Activated T-cell treated with anti-CD3 and anti-CD28 coated beads, Interleukin-2, amount 50 U/mL, for 4 hours (primary cell): ENCODE data around the gene GFI1. TPM values are rescaled to one million over a fixed set of nuclear protein-coding genes. Genes with fewer than 3 reads are reported as not detected.
"Not testable (repeated sequence)": the region's sequence is repeated elsewhere in the genome, so short reads cannot be mapped to it uniquely, and the experiment has no call there.

Experiments
- ATAC-seq, 2 donors: fragments of 200-7000 bp; cut with Tn5 transposase; one replicate each; pipeline ENCODE4 v1.10.0; 2021
- DNase-seq: peaks from one replicate; pipeline ENCODE4 v3.0.0-alpha.2; 2020
- H3K27me3 Mint-ChIP-seq: one replicate; pipeline ENCODE4 v1.8.0; 2021; ENCODE audit warnings: low read depth, mixed read lengths
- H3K36me3 Mint-ChIP-seq: one replicate; pipeline ENCODE4 v1.8.0; 2022; ENCODE audit warnings: mixed read lengths; ENCODE audit not compliant: insufficient read depth
- H3K4me1 Mint-ChIP-seq: one replicate; pipeline ENCODE4 v1.8.0; 2021; ENCODE audit warnings: low read depth, mixed read lengths
- H3K4me3 Mint-ChIP-seq: one replicate; pipeline ENCODE4 v1.8.0; 2021; ENCODE audit warnings: mild to moderate bottlenecking, moderate library complexity, mixed read lengths
- H3K9me3 Mint-ChIP-seq: one replicate; pipeline ENCODE4 v1.8.0; 2021; ENCODE audit warnings: mixed read lengths
- total RNA-seq, 3 donors: library from RNA; stranded (reverse); gene quantifications; one replicate each; pipeline ENCODE4 v1.2.1, GENCODE V29; 2021

The GFI1 gene
- total RNA-seq: 100 to 1,000 TPM in 2 of 3 donors, 10 to 100 TPM in 1; 99.4 to 136 (median 115) TPM

- H3K27me3 Mint-ChIP-seq: no peaks in the 10 kb centered on the region
- peak within 1 kb of the TSS; percentile 90 for H3K4me3 Mint-ChIP-seq
- H3K4me1 Mint-ChIP-seq: peaks cover 32% of the 10 kb centered on the region
- ATAC-seq (peak; percentile 38 to 44), DNase-seq (peak; percentile 70)
- H3K36me3 Mint-ChIP-seq: peaks cover 13% of the 10 kb centered on the region
- H3K9me3 Mint-ChIP-seq: no peaks in the 10 kb centered on the region
Observed at GRCh38 chr1:92486251-92487077, at the start of gene GFI1. TSS of gene GFI1 (minus strand) at chr1:92486925. CDS start at chr1:92483487, 3,438 bp downstream.

- peaks cover 28% of the 10 kb centered on the region for H3K36me3 Mint-ChIP-seq
- ATAC-seq, H3K9me3 Mint-ChIP-seq, H3K27me3 Mint-ChIP-seq, DNase-seq: not testable (repeated sequence)
- H3K4me3 Mint-ChIP-seq: peak overlapping the region; percentile 54
- peaks cover 63% of the 10 kb centered on the region for H3K4me1 Mint-ChIP-seq
Observed at GRCh38 chr1:92532371-92532770, 45.6 kb upstream of the GFI1 start.

- DNase-seq, H3K9me3 Mint-ChIP-seq, ATAC-seq, H3K27me3 Mint-ChIP-seq: not testable (repeated sequence)
- H3K4me1 Mint-ChIP-seq: peaks cover 63% of the 10 kb centered on the region
- peaks cover 29% of the 10 kb centered on the region for H3K36me3 Mint-ChIP-seq
- peak overlapping the region; percentile 54 for H3K4me3 Mint-ChIP-seq
Observed at GRCh38 chr1:92531939-92532338, 45.2 kb upstream of the GFI1 start.

- Mint-ChIP-seq H3K4me3 (no peak overlapping the region), H3K4me1 (peaks cover 23% of the 10 kb centered on the region), H3K9me3 (peaks cover 6% of the 10 kb centered on the region), H3K36me3 (peaks cover 25% of the 10 kb centered on the region), H3K27me3 (no peaks in the 10 kb centered on the region)
- ATAC-seq: no peak
- DNase-seq: no peak
Observed at GRCh38 chr1:92527670-92528069, 40.9 kb upstream of the GFI1 start.

- H3K4me3 Mint-ChIP-seq, H3K27me3 Mint-ChIP-seq, H3K4me1 Mint-ChIP-seq, DNase-seq, ATAC-seq, H3K9me3 Mint-ChIP-seq: not testable (repeated sequence)
- H3K36me3 Mint-ChIP-seq: peaks cover 14% of the 10 kb centered on the region
Observed at GRCh38 chr1:92524944-92525590, 38.3 kb upstream of the GFI1 start.

- Mint-ChIP-seq H3K36me3 (peaks cover 11% of the 10 kb centered on the region), H3K4me3 (no peak overlapping the region), H3K4me1 (no peaks in the 10 kb centered on the region), H3K27me3 (no peaks in the 10 kb centered on the region), H3K9me3 (no peaks in the 10 kb centered on the region)
- DNase-seq (no peak), ATAC-seq (no peak)
Observed at GRCh38 chr1:92519043-92519442, 32.3 kb upstream of the GFI1 start.

- no peaks in the 10 kb centered on the region for H3K4me1 Mint-ChIP-seq
- ATAC-seq (no peak), DNase-seq (no peak)
- no peaks in the 10 kb centered on the region for H3K9me3 Mint-ChIP-seq
- H3K36me3 Mint-ChIP-seq: peaks cover 14% of the 10 kb centered on the region
- H3K27me3 Mint-ChIP-seq: no peaks in the 10 kb centered on the region
- H3K4me3 Mint-ChIP-seq: no peak overlapping the region
Observed at GRCh38 chr1:92516574-92516973, 29.8 kb upstream of the GFI1 start.

GRCh38 chr1:92515796-92516201 lies 29.1 kb upstream of the GFI1 start:
- H3K36me3 Mint-ChIP-seq: peaks cover 14% of the 10 kb centered on the region
- no peaks in the 10 kb centered on the region for H3K4me1 Mint-ChIP-seq
- no peak for DNase-seq
- ATAC-seq: no peak
- no peaks in the 10 kb centered on the region for H3K27me3 Mint-ChIP-seq
- H3K9me3 Mint-ChIP-seq: no peaks in the 10 kb centered on the region
- H3K4me3 Mint-ChIP-seq: no peak overlapping the region

- Mint-ChIP-seq H3K36me3 (peaks cover 9% of the 10 kb centered on the region), H3K27me3 (no peaks in the 10 kb centered on the region), H3K9me3 (no peaks in the 10 kb centered on the region), H3K4me3 (no peak overlapping the region), H3K4me1 (no peaks in the 10 kb centered on the region)
- no peak for DNase-seq
- ATAC-seq: no peak
Observed at GRCh38 chr1:92511541-92511940, 24.8 kb upstream of the GFI1 start.

GRCh38 chr1:92509619-92510018 lies 22.9 kb upstream of the GFI1 start:
- Mint-ChIP-seq H3K27me3 (no peaks in the 10 kb centered on the region), H3K4me3 (no peak overlapping the region), H3K4me1 (no peaks in the 10 kb centered on the region), H3K36me3 (peaks cover 3% of the 10 kb centered on the region), H3K9me3 (peaks cover 4% of the 10 kb centered on the region)
- ATAC-seq (no peak), DNase-seq (no peak)

- H3K4me3 Mint-ChIP-seq: no peak overlapping the region
- no peaks in the 10 kb centered on the region for H3K27me3 Mint-ChIP-seq
- peaks cover 14% of the 10 kb centered on the region for H3K4me1 Mint-ChIP-seq
- DNase-seq (no peak), ATAC-seq (no peak)
- H3K9me3 Mint-ChIP-seq: peaks cover 4% of the 10 kb centered on the region
- no peaks in the 10 kb centered on the region for H3K36me3 Mint-ChIP-seq
Observed at GRCh38 chr1:92505015-92505692, 18.4 kb upstream of the GFI1 start.

- ATAC-seq (peak in 1 of 2 donors; percentile 31), DNase-seq (no peak)
- Mint-ChIP-seq H3K4me3 (no peak overlapping the region), H3K4me1 (peaks cover 14% of the 10 kb centered on the region), H3K36me3 (no peaks in the 10 kb centered on the region), H3K9me3 (peaks cover 4% of the 10 kb centered on the region), H3K27me3 (no peaks in the 10 kb centered on the region)
Observed at GRCh38 chr1:92504291-92505014, 17.7 kb upstream of the GFI1 start.

- Mint-ChIP-seq H3K9me3 (peaks cover 4% of the 10 kb centered on the region), H3K36me3 (no peaks in the 10 kb centered on the region), H3K4me1 (peaks cover 14% of the 10 kb centered on the region), H3K4me3 (no peak overlapping the region), H3K27me3 (no peaks in the 10 kb centered on the region)
- ATAC-seq (no peak), DNase-seq (no peak)
Observed at GRCh38 chr1:92503926-92504285, 17.2 kb upstream of the GFI1 start.
